K562 (cell line): ENCODE measurements around the gene SDC1. TPM values are rescaled to one million over a fixed set of nuclear protein-coding genes. Genes with fewer than 3 reads are reported as not detected.

Experiments used
- CBX1 ChIP-seq: sonication (generic); IDR thresholded peaks from 2 replicates; pipeline ENCODE4 v1.6.1; 2016; ENCODE audit warnings: antibody characterized with exemption, low read depth, mild to moderate bottlenecking
- CBX8 ChIP-seq: fragments of 200-600 bp; sonication (generic); IDR thresholded peaks from 2 replicates; pipeline ENCODE4 v1.6.1; 2012; ENCODE audit warnings: borderline replicate concordance, mixed run types, low read depth, mild to moderate bottlenecking, moderate library complexity, mixed read lengths, low read length, control low read depth, inconsistent platforms; ENCODE audit not compliant: poor library complexity, severe bottlenecking; ENCODE audit errors: extremely low read depth
- ERF ChIP-seq: fragments of 450-650 bp; formaldehyde crosslinking; IDR thresholded peaks from 2 replicates; pipeline ENCODE4 v1.4.0; 2020; ENCODE audit warnings: mild to moderate bottlenecking, mixed read lengths
- FIP1L1 ChIP-seq: fragments of 200-400 bp; formaldehyde crosslinking; IDR thresholded peaks from 2 replicates; pipeline ENCODE4 v1.6.1; 2018; ENCODE audit warnings: mild to moderate bottlenecking, low read depth, low read length; ENCODE audit not compliant: poor library complexity, severe bottlenecking
- GTF3C2 ChIP-seq: IDR thresholded peaks from 3 replicates; pipeline ENCODE4 v1.6.1; 2011; ENCODE audit warnings: borderline replicate concordance, mild to moderate bottlenecking, moderate library complexity; ENCODE audit not compliant: insufficient read length; ENCODE audit errors: extremely low read depth
- HDAC3 ChIP-seq: fragments of 450-650 bp; IDR thresholded peaks from 2 replicates; pipeline ENCODE4 v1.6.1; 2018; ENCODE audit warnings: borderline replicate concordance, mild to moderate bottlenecking, moderate library complexity; ENCODE audit not compliant: partially characterized antibody
- JUNB ChIP-seq: fragments of 450-650 bp; formaldehyde crosslinking; conservative IDR thresholded peaks from 2 replicates; pipeline ENCODE4 v1.4.0; 2020; ENCODE audit warnings: mild to moderate bottlenecking
- MLX ChIP-seq, 2 experiments: fragments of 450-650 bp in 1 of 2; sonication (generic) in 1 of 2; formaldehyde crosslinking; conservative IDR thresholded peaks; 2 replicates each; pipeline versions ENCODE4 v1.4.0 to v1.8.1; 2020 to 2022; ENCODE audit warnings: mild to moderate bottlenecking in 1 of 2, missing genetic modification reagents in 1 of 2
- PCBP2 ChIP-seq: fragments of 200-400 bp; formaldehyde crosslinking; IDR thresholded peaks from 2 replicates; pipeline ENCODE4 v1.6.1; 2018; ENCODE audit warnings: low read length, low read depth, mild to moderate bottlenecking, moderate library complexity; ENCODE audit not compliant: poor library complexity, severe bottlenecking
- PHF8 ChIP-seq: fragments of 200-600 bp; sonication (generic); IDR thresholded peaks from 2 replicates; pipeline ENCODE4 v1.6.1; 2012; ENCODE audit warnings: mixed run types, mild to moderate bottlenecking, inconsistent platforms, low read length, moderate library complexity, borderline replicate concordance
- POLR2A ChIP-seq: fragments of 450-650 bp; conservative IDR thresholded peaks from 2 replicates; pipeline ENCODE4 v1.6.1; 2016
- RBM25 ChIP-seq: fragments of 200-400 bp; formaldehyde crosslinking; IDR thresholded peaks from 2 replicates; pipeline ENCODE4 v1.6.1; 2018; ENCODE audit warnings: low read length, low read depth, moderate library complexity; ENCODE audit not compliant: severe bottlenecking
- SAFB ChIP-seq: fragments of 200-400 bp; formaldehyde crosslinking; IDR thresholded peaks from 2 replicates; pipeline ENCODE4 v1.6.1; 2017; ENCODE audit warnings: low read depth, low read length, borderline replicate concordance
- SRF ChIP-seq, 2 experiments: fragments of 250-450, 450-650 bp in 1 of 2; sonication (Bioruptor Pico) in 1 of 2; sonication (generic) in 1 of 2; formaldehyde crosslinking; IDR thresholded peaks; 2 replicates each; pipeline versions ENCODE4 v1.5.0 to v1.5.1; 2020 to 2022; ENCODE audit warnings: mild to moderate bottlenecking in 1 of 2, missing genetic modification reagents in 1 of 2
- STAT5B ChIP-seq: fragments of 250-450 bp; sonication (Bioruptor Pico); IDR thresholded peaks from 2 replicates; pipeline ENCODE4 v1.8.0; 2021; ENCODE audit warnings: mild to moderate bottlenecking, inconsistent platforms
- TAL1 ChIP-seq: fragments of 450-650 bp; IDR thresholded peaks from 2 replicates; pipeline ENCODE4 v1.6.1; 2016; ENCODE audit warnings: mild to moderate bottlenecking
- USF1 ChIP-seq: sonication (generic); formaldehyde crosslinking; IDR thresholded peaks from 2 replicates; pipeline ENCODE4 v1.9.0; 2022; ENCODE audit warnings: mild to moderate bottlenecking, missing genetic modification reagents
- XRCC5 ChIP-seq: fragments of 200-400 bp; formaldehyde crosslinking; IDR thresholded peaks from 2 replicates; pipeline ENCODE4 v1.6.1; 2017; ENCODE audit warnings: low read depth, mild to moderate bottlenecking, low read length
- ZFP91 ChIP-seq: sonication (generic); formaldehyde crosslinking; IDR thresholded peaks from 2 replicates; pipeline ENCODE4 v1.8.0; 2022; ENCODE audit warnings: mild to moderate bottlenecking, missing genetic modification reagents
- ZNF263 ChIP-seq: sonication (generic); formaldehyde crosslinking; IDR thresholded peaks from 2 replicates; pipeline ENCODE4 v1.8.0; 2022; ENCODE audit warnings: mild to moderate bottlenecking, missing genetic modification reagents, borderline replicate concordance
- ZNF79 ChIP-seq: fragments of 250-450 bp; sonication (Bioruptor Pico); IDR thresholded peaks from 2 replicates; pipeline ENCODE4 v1.4.0; 2020; ENCODE audit warnings: low read depth, mild to moderate bottlenecking, moderate library complexity
- polyA plus RNA-seq, 8 experiments: library from polyadenylated mRNA; depleted of rRNA in 4 of 8; stranded (reverse) in 5 of 8; unstranded in 3 of 8; fragments of >200 nt; fragmentation: Nextera tagmentation in 2 of 8; fragmentation: Illumina TruSeq in 1 of 8; extraction: Ambion mirVana in 2 of 8; extraction: Trizol in 1 of 8; gene quantifications; 2 replicates each; pipeline versions ENCODE4 v1.2.1 to v1.2.3, GENCODE V29; 2011 to 2014; ENCODE audit warnings: inconsistent platforms in 1 of 8, missing spikeins in 1 of 8
- total RNA-seq, 7 experiments: library from RNA; depleted of rRNA in 6 of 7; stranded (reverse); fragments of >200 nt in 6 of 7; fragmentation: Illumina TruSeq in 2 of 7; extraction: Trizol in 2 of 7; gene quantifications; 2 replicates each; pipeline versions ENCODE4 v1.2.1 to v1.2.3, GENCODE V29; 2011 to 2021; ENCODE audit warnings: low replicate concordance in 1 of 7

SDC1 gene
- total and polyA plus RNA-seq, 9 of the 15 experiments (the other 6 are each of a cell fraction or from before 2014, with no cell fraction given), result 0.06 to 2.7 (median 0.49) TPM

- no peak for TF ChIP-seq PCBP2
- no peak for TF ChIP-seq POLR2A
- TF ChIP-seq ZFP91 (CRISPR knock-in tag), result no peak
- no peak for TF ChIP-seq XRCC5
- TF ChIP-seq FIP1L1, result no peak
- TF ChIP-seq ERF (CRISPR knock-in tag), result no peak
- no peak for TF ChIP-seq MLX (CRISPR knock-in tag; conservative IDR thresholded peaks at IDR 0.05)
- no peak for TF ChIP-seq TAL1
- TF ChIP-seq RBM25, result no peak
- no peak for TF ChIP-seq SRF (CRISPR knock-in tag; IDR thresholded peaks at IDR 0.05)
- TF ChIP-seq SAFB, result no peak
- TF ChIP-seq USF1 (CRISPR knock-in tag), result peak; percentile 97
- TF ChIP-seq ZNF263 (CRISPR knock-in tag), result peak; percentile 35; the same call in 1 of the 2 replicates
- no peak for TF ChIP-seq JUNB (CRISPR knock-in tag)
- no peak for TF ChIP-seq HDAC3
- TF ChIP-seq PHF8, result peak; percentile 62; the same call in 1 of the 2 replicates
- no peak for TF ChIP-seq STAT5B
- no peak for TF ChIP-seq CBX8
- no peak for TF ChIP-seq ZNF79
- TF ChIP-seq GTF3C2, result no peak
- TF ChIP-seq CBX1, result no peak; the same call in 1 of the 2 replicates
Measured at GRCh38 chr2:20186078-20186854, 38.7 kb downstream of the SDC1 start (continued).
